DLD1 (cell line): ENCODE measurements around the gene CUL1.
"Not testable (repeated sequence)": the region's sequence is repeated elsewhere in the genome, so short reads cannot be mapped to it uniquely, and the experiment has no call there.

Experiments used
- in situ Hi-C: cut with HindIII; loops from 2 replicates; pipeline ENCODE4 v1.10.0; 2017; ENCODE audit warnings: low sequenced_read_pairs

Gene CUL1

GRCh38 chr7:148696787-148697186, 1.9 kb upstream of the CUL1 start:
- in situ Hi-C loops = no loop called here

- in situ Hi-C loops = no loop called here
Measured at GRCh38 chr7:148697256-148698006, 1.3 kb upstream of the CUL1 start.

- in situ Hi-C loops = no loop called here
Measured at GRCh38 chr7:148698007-148698396, 701 bp upstream of the CUL1 start.

- in situ Hi-C loops = no loop called here
Measured at GRCh38 chr7:148699024-148699781, 500 bp downstream of the CUL1 start.

GRCh38 chr7:148699782-148700629, 1.3 kb downstream of the CUL1 start:
- in situ Hi-C loops = no loop called here

- in situ Hi-C loops = no loop called here
Measured at GRCh38 chr7:148700661-148701064, 2.0 kb downstream of the CUL1 start.

GRCh38 chr7:148701414-148701813, 2.7 kb downstream of the CUL1 start:
- in situ Hi-C loops = no loop called here

GRCh38 chr7:148702876-148703670, 4.4 kb downstream of the CUL1 start:
- in situ Hi-C loops = no loop called here

- in situ Hi-C loops = not testable (repeated sequence)
Measured at GRCh38 chr7:148703671-148703962, 4.9 kb downstream of the CUL1 start.

GRCh38 chr7:148704189-148704588, 5.5 kb downstream of the CUL1 start:
- in situ Hi-C loops = no loop called here

- in situ Hi-C loops = no loop called here
Measured at GRCh38 chr7:148704970-148705369, 6.3 kb downstream of the CUL1 start.

- in situ Hi-C loops = no loop called here
Measured at GRCh38 chr7:148706368-148706767, 7.7 kb downstream of the CUL1 start.

GRCh38 chr7:148708026-148708885, 9.6 kb downstream of the CUL1 start:
- in situ Hi-C loops = no loop called here

- in situ Hi-C loops = no loop called here
Measured at GRCh38 chr7:148709014-148709413, 10.3 kb downstream of the CUL1 start.

GRCh38 chr7:148710426-148710825, 11.7 kb downstream of the CUL1 start:
- in situ Hi-C loops = not testable (repeated sequence)

GRCh38 chr7:148711191-148712102, 12.7 kb downstream of the CUL1 start:
- in situ Hi-C loops = no loop called here

GRCh38 chr7:148712678-148713329, 14.1 kb downstream of the CUL1 start:
- in situ Hi-C loops = no loop called here

- in situ Hi-C loops = no loop called here
Measured at GRCh38 chr7:148714498-148714897, 15.8 kb downstream of the CUL1 start.
